Left colon (tissue), 2 donors: ENCODE results near the gene RANGAP1. TPM values are rescaled to one million over a fixed set of nuclear protein-coding genes. Genes with fewer than 3 reads are reported as not detected.
A peak's percentile ranks its signal among the peaks of the same experiment; 100 is the strongest.
"Not testable (repeated sequence)": the region's sequence is repeated elsewhere in the genome, so short reads cannot be mapped to it uniquely, and the experiment has no call there.

ENCODE experiments used
- ATAC-seq: fragments of 200-7000 bp; cut with Tn5 transposase; one replicate; pipeline ENCODE4 v1.9.1; 2020; ENCODE audit warnings: mild to moderate bottlenecking, moderate library complexity
- DNase-seq, 2 donors: peaks; one replicate each; pipeline ENCODE4 v3.0.0-alpha.2; 2020
- intact Hi-C, 2 donors: fragments of 100-400 bp; cut with DNase I in 1 of 2; cut with micrococcal nuclease in 1 of 2; formaldehyde crosslinking; loops; one replicate each; pipeline versions ENCODE4 v1.11.2 to v1.14.0; 2022; cut with DNase I, micrococcal nuclease
- total RNA-seq, 2 donors: library from RNA; stranded (reverse); fragmentation: NEBNext Ultra II Directional; extraction: Animal tissue kit (Norgen Biotek cat#: 25700); gene quantifications; one replicate each; pipeline ENCODE4 v1.2.1, GENCODE V29; 2021
- donor health status: DM: no; HTN: no; CAD: no.
- donor health status: DM: yes; HTN: yes; CAD: no.

Gene RANGAP1
- total RNA-seq, 2 donors from 2014 or later: 28.4 to 35.1 TPM

GRCh38 chr22:41264408-41264941 lies 21.5 kb downstream of the RANGAP1 start:
- DNase-seq: no peak
- intact Hi-C loops: no loop called here
- no peak for ATAC-seq

- intact Hi-C loops: no loop called here
- DNase-seq: no peak
- no peak for ATAC-seq
Measured at GRCh38 chr22:41263704-41264103, 22.3 kb downstream of the RANGAP1 start.

- intact Hi-C loops: no loop called here
- DNase-seq (no peak), ATAC-seq (no peak)
Measured at GRCh38 chr22:41262250-41262765, 23.7 kb downstream of the RANGAP1 start.

GRCh38 chr22:41261541-41262249 lies 24.3 kb downstream of the RANGAP1 start:
- intact Hi-C loops: no loop called here
- no peak for ATAC-seq
- DNase-seq: no peak

- ATAC-seq: no peak
- DNase-seq: no peak
- intact Hi-C loops: no loop called here
Measured at GRCh38 chr22:41260871-41261270, 25.1 kb downstream of the RANGAP1 start.

GRCh38 chr22:41259756-41260155 lies 26.2 kb downstream of the RANGAP1 start:
- ATAC-seq, DNase-seq, intact Hi-C loops: not testable (repeated sequence)

GRCh38 chr22:41257696-41258095 lies 28.3 kb downstream of the RANGAP1 start:
- ATAC-seq: no peak
- DNase-seq: no peak
- intact Hi-C loops: no loop called here

- ATAC-seq (no peak), DNase-seq (no peak)
- intact Hi-C loops: no loop called here
Measured at GRCh38 chr22:41256254-41257253, 29.4 kb downstream of the RANGAP1 start.

GRCh38 chr22:41254230-41254629 lies 31.8 kb downstream of the RANGAP1 start:
- intact Hi-C loops: no loop called here
- DNase-seq: no peak
- no peak for ATAC-seq

GRCh38 chr22:41252365-41252764 lies 33.6 kb downstream of the RANGAP1 start:
- ATAC-seq (no peak), DNase-seq (no peak)
- intact Hi-C loops: no loop called here

GRCh38 chr22:41250127-41250526 lies 35.9 kb downstream of the RANGAP1 start:
- intact Hi-C loops: no loop called here
- DNase-seq: no peak
- ATAC-seq: no peak

- DNase-seq: no peak
- ATAC-seq: no peak
- intact Hi-C loops: no loop called here
Measured at GRCh38 chr22:41249442-41249841, 36.5 kb downstream of the RANGAP1 start.

GRCh38 chr22:41248758-41249157 lies 37.2 kb downstream of the RANGAP1 start:
- ATAC-seq: no peak
- intact Hi-C loops: no loop called here
- no peak for DNase-seq

GRCh38 chr22:41248314-41248713 lies 37.7 kb downstream of the RANGAP1 start:
- intact Hi-C loops: no loop called here
- ATAC-seq (no peak), DNase-seq (no peak)

GRCh38 chr22:41247703-41248102 lies 38.3 kb downstream of the RANGAP1 start:
- no peak for ATAC-seq
- DNase-seq: no peak
- intact Hi-C loops: no loop called here

GRCh38 chr22:41245917-41246499 lies 40.0 kb downstream of the RANGAP1 start:
- intact Hi-C loops: no loop called here
- DNase-seq (no peak), ATAC-seq (peak; percentile 40)

- DNase-seq (no peak), ATAC-seq (no peak)
- intact Hi-C loops: no loop called here
Measured at GRCh38 chr22:41243361-41243760, 42.6 kb downstream of the RANGAP1 start.

GRCh38 chr22:41242396-41243117 lies 43.4 kb downstream of the RANGAP1 start:
- ATAC-seq: no peak

More at GRCh38 chr22:41242396-41243117, 43.4 kb downstream of the RANGAP1 start:
- no peak for DNase-seq
- intact Hi-C loops: no loop called here
